Transverse colon (tissue), 4 donors: ENCODE data around the gene NMUR2. TPM values are rescaled to one million over a fixed set of nuclear protein-coding genes. Genes with fewer than 3 reads are reported as not detected.
A peak's percentile ranks its signal among the peaks of the same experiment; 100 is the strongest.

Source experiments
- DNase-seq: peaks from one replicate; pipeline ENCODE4 v3.0.0-alpha.2; 2019
- H3K27ac ChIP-seq, 4 donors: fragments of 200-600 bp; sonication (generic); 2 replicates each; pipeline ENCODE4 v1.5.1; 2016 to 2018; ENCODE audit warnings: inconsistent platforms in 4 of 4
- H3K27me3 ChIP-seq: fragments of 200-600 bp; sonication (generic); 2 replicates; pipeline ENCODE4 v1.5.1; 2017; ENCODE audit warnings: inconsistent platforms
- H3K36me3 ChIP-seq, 4 donors: fragments of 200-600 bp; sonication (generic); 2 replicates each; pipeline ENCODE4 v1.5.1; 2017 to 2019; ENCODE audit warnings: inconsistent platforms in 4 of 4
- H3K4me1 ChIP-seq, 4 donors: fragments of 200-600 bp; sonication (generic); 2 replicates each; pipeline ENCODE4 v1.5.1; 2017 to 2020; ENCODE audit warnings: inconsistent platforms in 4 of 4
- H3K4me3 ChIP-seq, 4 donors: fragments of 200-600 bp; sonication (generic); 1 replicate in 1 of 4; 2 replicates in 3 of 4; pipeline versions ENCODE4 v1.5.1 to v1.6.1; 2017 to 2019; ENCODE audit warnings: inconsistent platforms in 4 of 4
- H3K9me3 ChIP-seq, 2 donors: fragments of 200-600 bp; sonication (generic); 2 replicates each; pipeline ENCODE4 v1.5.1; 2017 to 2019; ENCODE audit warnings: inconsistent platforms in 2 of 2
- CTCF ChIP-seq, 5 experiments: fragments of 200-600 bp in 3 of 5; fragments of 450-650 bp in 2 of 5; sonication (generic) in 3 of 5; IDR thresholded peaks; 1 replicate in 2 of 5; 2 replicates in 3 of 5; pipeline ENCODE4 v1.5.1; 2016 to 2017; ENCODE audit warnings: antibody characterized with exemption in 5 of 5, inconsistent platforms in 3 of 5, mild to moderate bottlenecking in 2 of 5, moderate library complexity in 1 of 5
- EP300 ChIP-seq: sonication (generic); formaldehyde crosslinking; IDR thresholded peaks from one replicate; pipeline ENCODE4 v1.6.1; 2017; ENCODE audit warnings: antibody characterized with exemption, low read depth
- POLR2A ChIP-seq: fragments of 450-650 bp; IDR thresholded peaks from one replicate; pipeline ENCODE4 v1.6.1; 2016; ENCODE audit warnings: antibody characterized with exemption, mild to moderate bottlenecking, moderate library complexity
- POLR2AphosphoS5 ChIP-seq, 3 donors: sonication (generic); formaldehyde crosslinking; IDR thresholded peaks; one replicate each; pipeline ENCODE4 v1.6.1; 2016; ENCODE audit warnings: antibody characterized with exemption in 3 of 3
- WGBS, 2 donors: methylation state at CpG; one replicate each; pipeline ENCODE4 v1.1.5; 2018; ENCODE audit warnings: low coverage in 1 of 2; 5-methylcytosine and 5-hydroxymethylcytosine counted together
- in situ Hi-C, 4 donors: fragments of 200-750 bp; cut with MboI; loops; one replicate each; pipeline versions ENCODE4 v1.15.0 to v1.15.1; 2017; ENCODE audit warnings: low sequenced_read_pairs in 3 of 4, low pct_ligation_motif_present in 1 of 4, low pct_unique_long_range_greater_than_20kb in 1 of 4
- intact Hi-C: fragments of 100-400 bp; cut with DNase I; formaldehyde crosslinking; loops from one replicate; pipeline ENCODE4 v1.15.1; 2023; ENCODE audit warnings: low total_unique reads
- total RNA-seq, 4 donors: library from RNA; depleted of rRNA; stranded (reverse); fragments of >200 nt; gene quantifications; one replicate each; pipeline ENCODE4 v1.1.0, GENCODE V29; 2016

NMUR2 gene
- total RNA-seq, 4 donors from 2014 or later, result not detected

GRCh38 chr5:152388610-152389009, 16.5 kb downstream of the NMUR2 start:
- Histone ChIP-seq H3K4me1 (no peaks in the 10 kb centered on the region), H3K9me3 (no peaks in the 10 kb centered on the region), H3K27ac (peak overlapping the region in 1 of 4 donors; percentile 28), H3K36me3 (no peaks in the 10 kb centered on the region), H3K4me3 (no peak overlapping the region), H3K27me3 (no peaks in the 10 kb centered on the region)
- in situ Hi-C loops, result no loop called here
- 96 to 100% methylated on average over 1 of the region's 1 CpG for WGBS, 2 donors
- TF ChIP-seq EP300 (no peak), POLR2AphosphoS5 (IDR thresholded peaks at IDR 0.05) (no peak), CTCF (IDR thresholded peaks at IDR 0.05) (no peak), POLR2A (no peak)
- intact Hi-C loops, result no loop called here
- no peak for DNase-seq

GRCh38 chr5:152380415-152381123, 24.5 kb downstream of the NMUR2 start:
- no peak overlapping the region for H3K4me3 ChIP-seq

GRCh38 chr5:152379331-152379730, 25.7 kb downstream of the NMUR2 start:
- WGBS, 2 donors, result 39 to 41% methylated on average over 3 of the region's 3 CpGs
- Histone ChIP-seq H3K27ac (no peak overlapping the region), H3K27me3 (no peaks in the 10 kb centered on the region), H3K4me1 (no peaks in the 10 kb centered on the region), H3K9me3 (no peaks in the 10 kb centered on the region), H3K36me3 (no peaks in the 10 kb centered on the region), H3K4me3 (no peak overlapping the region)
- in situ Hi-C loops (no loop called here), intact Hi-C loops (no loop called here)
- TF ChIP-seq CTCF (IDR thresholded peaks at IDR 0.05) (peak in 1 of 5 experiments; percentile 8), POLR2AphosphoS5 (IDR thresholded peaks at IDR 0.05) (no peak)
- no peak for DNase-seq

More at GRCh38 chr5:152380415-152381123, 24.5 kb downstream of the NMUR2 start:
- in situ Hi-C loops (no loop called here), intact Hi-C loops (no loop called here)
- no peaks in the 10 kb centered on the region for H3K27me3 ChIP-seq
- TF ChIP-seq EP300, result no peak
- TF ChIP-seq POLR2A, result no peak
- no peak for TF ChIP-seq CTCF (IDR thresholded peaks at IDR 0.05)
- no peak for TF ChIP-seq POLR2AphosphoS5 (IDR thresholded peaks at IDR 0.05)
- no peaks in the 10 kb centered on the region for H3K9me3 ChIP-seq
- no peaks in the 10 kb centered on the region for H3K4me1 ChIP-seq
- no peak for DNase-seq
- H3K27ac ChIP-seq, result no peak overlapping the region
- WGBS, 2 donors, result 83 to 84% methylated on average over 8 to 10 of the region's 10 CpGs
- H3K36me3 ChIP-seq, result no peaks in the 10 kb centered on the region

- in situ Hi-C loops (no loop called here), intact Hi-C loops (no loop called here)
- Histone ChIP-seq H3K27ac (no peak overlapping the region), H3K9me3 (no peaks in the 10 kb centered on the region), H3K4me3 (no peak overlapping the region), H3K4me1 (no peaks in the 10 kb centered on the region), H3K36me3 (no peaks in the 10 kb centered on the region), H3K27me3 (no peaks in the 10 kb centered on the region)
- no peak for DNase-seq
- 71 to 79% methylated on average over 3 of the region's 3 CpGs for WGBS, 2 donors
- TF ChIP-seq POLR2AphosphoS5 (IDR thresholded peaks at IDR 0.05), result no peak
- TF ChIP-seq POLR2A, result no peak
- no peak for TF ChIP-seq CTCF (IDR thresholded peaks at IDR 0.05)
- TF ChIP-seq EP300, result no peak
Observed at GRCh38 chr5:152378730-152379129, 26.3 kb downstream of the NMUR2 start.
